Superior temporal gyrus (tissue), 1 donor: Measurements from ENCODE around the gene MYRIP.
"Not testable (repeated sequence)": the region's sequence is repeated elsewhere in the genome, so short reads cannot be mapped to it uniquely, and the experiment has no call there.

Experiments used
- DNase-seq: peaks from one replicate; pipeline ENCODE4 v3.0.0-alpha.2; 2016; ENCODE audit errors: extremely low spot score

The MYRIP gene

GRCh38 chr3:40083066-40083465, 273.7 kb downstream of the MYRIP start:
- DNase-seq, result no peak

- not testable (repeated sequence) for DNase-seq
Observed at GRCh38 chr3:40084424-40084823, 275.0 kb downstream of the MYRIP start.

- DNase-seq, result no peak
Observed at GRCh38 chr3:40086890-40087883, 277.8 kb downstream of the MYRIP start.

GRCh38 chr3:40088527-40089170, 279.2 kb downstream of the MYRIP start:
- no peak for DNase-seq

GRCh38 chr3:40096661-40097111, 287.3 kb downstream of the MYRIP start:
- peak; percentile 53 for DNase-seq

GRCh38 chr3:40097131-40098117, 288.0 kb downstream of the MYRIP start:
- peak; percentile 60 for DNase-seq

GRCh38 chr3:40098261-40098759, 288.9 kb downstream of the MYRIP start:
- DNase-seq, result no peak

GRCh38 chr3:40099871-40100270, 290.5 kb downstream of the MYRIP start:
- DNase-seq, result peak; percentile 58

GRCh38 chr3:40102182-40102581, 292.8 kb downstream of the MYRIP start:
- no peak for DNase-seq

GRCh38 chr3:40103829-40104228, 294.4 kb downstream of the MYRIP start:
- DNase-seq, result no peak

GRCh38 chr3:40104441-40104840, 295.0 kb downstream of the MYRIP start:
- no peak for DNase-seq

- DNase-seq, result no peak
Observed at GRCh38 chr3:40108643-40109042, 299.2 kb downstream of the MYRIP start.

- no peak for DNase-seq
Observed at GRCh38 chr3:40109641-40110490, 300.5 kb downstream of the MYRIP start.

- DNase-seq, result no peak
Observed at GRCh38 chr3:40116478-40117177, 307.2 kb downstream of the MYRIP start.

- DNase-seq, result no peak
Observed at GRCh38 chr3:40118091-40118490, 308.7 kb downstream of the MYRIP start.

GRCh38 chr3:40120067-40120692, 310.8 kb downstream of the MYRIP start:
- DNase-seq, result no peak

- DNase-seq, result no peak
Observed at GRCh38 chr3:40120806-40121205, 311.4 kb downstream of the MYRIP start.

- DNase-seq, result peak; percentile 54
Observed at GRCh38 chr3:40124918-40125317, 315.5 kb downstream of the MYRIP start.

- DNase-seq, result no peak
Observed at GRCh38 chr3:40128166-40128565, 318.8 kb downstream of the MYRIP start.
